Neuronal stem cell (in vitro differentiated cells): Measurements from ENCODE around the gene GPRC5C.

Experiments
- DNase-seq: peaks from one replicate; pipeline ENCODE4 v3.0.0-alpha.2; 2013; ENCODE audit warnings: low spot score
- H2AFZ ChIP-seq: one replicate; pipeline ENCODE4 v1.6.1; 2013; ENCODE audit warnings: mild to moderate bottlenecking, low read length, inconsistent platforms
- H2AK5ac ChIP-seq: 2 replicates; pipeline ENCODE4 v1.6.1; 2013; ENCODE audit warnings: low read depth, mild to moderate bottlenecking, inconsistent platforms, low read length, moderate library complexity, mixed read lengths
- H2BK120ac ChIP-seq: 2 replicates; pipeline ENCODE4 v1.6.1; 2013; ENCODE audit warnings: low read depth, mild to moderate bottlenecking, inconsistent platforms, low read length, moderate library complexity, mixed read lengths
- H2BK12ac ChIP-seq: one replicate; pipeline ENCODE4 v1.6.1; 2013; ENCODE audit warnings: low read length, inconsistent platforms
- H2BK15ac ChIP-seq: 2 replicates; pipeline ENCODE4 v1.6.1; 2013; ENCODE audit warnings: mild to moderate bottlenecking, low read length, inconsistent platforms, mixed read lengths
- H2BK5ac ChIP-seq: one replicate; pipeline ENCODE4 v1.6.1; 2013; ENCODE audit warnings: inconsistent platforms, mild to moderate bottlenecking, low read length, moderate library complexity
- H3K14ac ChIP-seq: one replicate; pipeline ENCODE4 v1.6.1; 2013; ENCODE audit warnings: low read length, inconsistent platforms
- H3K18ac ChIP-seq: 2 replicates; pipeline ENCODE4 v1.6.1; 2013; ENCODE audit warnings: low read length, inconsistent platforms
- H3K23ac ChIP-seq: 2 replicates; pipeline ENCODE4 v1.6.1; 2013; ENCODE audit warnings: low read depth, mild to moderate bottlenecking, mixed read lengths, low read length, inconsistent platforms; ENCODE audit not compliant: poor library complexity
- H3K27ac ChIP-seq: replicated peaks from 3 replicates; pipeline ENCODE4 v1.5.1; 2013; ENCODE audit warnings: low read length, inconsistent platforms
- H3K27me3 ChIP-seq, 3 experiments: 2 replicates each; pipeline ENCODE4 v1.6.1; 2013; ENCODE audit warnings: low read length in 3 of 3, mild to moderate bottlenecking in 2 of 3, inconsistent platforms in 1 of 3, low read depth in 1 of 3, mixed read lengths in 1 of 3, moderate library complexity in 1 of 3; ENCODE audit not compliant: control insufficient read depth in 3 of 3, insufficient read depth in 3 of 3
- H3K36me3 ChIP-seq, 2 donors: replicated peaks in 1 of 2; 2 replicates each; pipeline ENCODE4 v1.6.1; 2013; ENCODE audit warnings: low read length in 2 of 2; ENCODE audit not compliant: control insufficient read depth in 2 of 2, insufficient read depth in 2 of 2
- H3K4ac ChIP-seq: 2 replicates; pipeline ENCODE4 v1.6.1; 2013; ENCODE audit warnings: inconsistent platforms, mild to moderate bottlenecking, low read length, moderate library complexity
- H3K4me1 ChIP-seq, 2 donors: 1 replicate in 1 of 2; 2 replicates in 1 of 2; pipeline ENCODE4 v1.6.1; 2013; ENCODE audit warnings: low read length in 2 of 2, low read depth in 1 of 2; ENCODE audit not compliant: control insufficient read depth in 2 of 2, insufficient read depth in 1 of 2
- H3K4me2 ChIP-seq: one replicate; pipeline ENCODE4 v1.6.1; 2013; ENCODE audit warnings: mild to moderate bottlenecking, low read length, inconsistent platforms; ENCODE audit not compliant: insufficient read depth, poor library complexity, severe bottlenecking
- H3K4me3 ChIP-seq, 2 donors: 2 replicates each; pipeline ENCODE4 v1.5.1; 2013; ENCODE audit warnings: low read length in 2 of 2, mild to moderate bottlenecking in 2 of 2, inconsistent platforms in 1 of 2, moderate library complexity in 1 of 2
- H3K79me1 ChIP-seq: one replicate; pipeline ENCODE4 v1.6.1; 2013; ENCODE audit warnings: low read depth, mild to moderate bottlenecking, inconsistent platforms, low read length, moderate library complexity
- H3K9ac ChIP-seq: one replicate; pipeline ENCODE4 v1.6.1; 2013; ENCODE audit warnings: mild to moderate bottlenecking, low read depth, low read length, inconsistent platforms; ENCODE audit not compliant: poor library complexity
- H3K9me3 ChIP-seq, 2 donors: replicated peaks in 1 of 2; 2 replicates each; pipeline versions ENCODE3 to v1.6.1; 2013; ENCODE audit warnings: low read length in 2 of 2, mild to moderate bottlenecking in 2 of 2, inconsistent platforms in 1 of 2, low read depth in 1 of 2, mixed read lengths in 1 of 2, moderate library complexity in 1 of 2; ENCODE audit not compliant: control insufficient read depth in 2 of 2, insufficient read depth in 1 of 2
- H4K8ac ChIP-seq: one replicate; pipeline ENCODE4 v1.6.1; 2013; ENCODE audit warnings: low read depth, mild to moderate bottlenecking, inconsistent platforms, low read length, moderate library complexity
- H4K91ac ChIP-seq: one replicate; pipeline ENCODE4 v1.6.1; 2013; ENCODE audit warnings: low read length, low read depth, mild to moderate bottlenecking, inconsistent platforms; ENCODE audit not compliant: poor library complexity
- WGBS, 2 donors: extraction: QIAGEN DNeasy Blood & Tissue Kit; methylation state at CpG; one replicate each; pipeline ENCODE4 v1.1.7; 2013; ENCODE audit warnings: missing lambda C conversion rate in 2 of 2, mixed read lengths in 1 of 2; ENCODE audit not compliant: insufficient read length in 2 of 2, insufficient replicate concordance in 1 of 2; ENCODE audit errors: extremely low coverage in 2 of 2; 5-methylcytosine and 5-hydroxymethylcytosine counted together

Gene GPRC5C

DNA sequence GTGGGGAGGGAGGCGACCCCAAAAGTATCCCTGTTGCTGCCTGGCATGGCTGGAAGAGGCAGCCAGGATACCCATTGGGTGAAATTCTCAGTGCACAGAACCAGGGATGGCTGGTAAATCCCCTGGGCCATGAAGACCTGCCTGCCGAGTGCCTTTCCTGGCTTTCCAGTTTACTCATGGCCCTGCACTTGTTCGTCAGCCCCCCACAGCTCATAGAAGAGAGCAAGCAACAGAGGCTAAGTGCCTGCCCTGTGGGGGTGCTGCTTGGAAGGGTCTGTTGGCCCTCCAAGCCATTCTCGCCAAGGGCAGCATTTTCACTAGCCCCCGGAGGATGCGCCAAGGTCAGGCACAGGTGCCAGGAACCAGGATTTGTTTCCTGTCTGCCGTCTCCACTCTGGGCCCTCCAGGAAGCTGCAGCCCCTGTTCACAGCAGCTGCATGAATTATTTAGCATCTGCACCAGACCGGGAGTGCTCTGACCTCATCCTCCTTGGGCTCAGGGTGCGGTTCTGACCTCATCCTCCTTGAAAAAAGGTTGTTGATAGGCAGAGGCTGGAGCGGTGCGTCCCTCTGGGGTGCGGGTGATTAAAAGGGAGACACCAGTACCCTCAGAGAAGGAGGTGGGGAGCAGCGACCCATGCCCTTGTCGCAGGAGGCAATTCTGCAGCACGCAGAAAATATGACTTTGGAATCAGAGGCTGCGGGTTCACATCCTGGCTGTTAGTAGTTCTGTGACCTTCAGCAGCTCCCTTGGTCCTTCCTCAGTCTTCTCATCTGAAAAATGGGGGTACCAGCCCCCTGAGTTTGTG lies 20.3 kb downstream of the GPRC5C start:
- H3K18ac ChIP-seq = peak overlapping the region; percentile 15
- H3K36me3 ChIP-seq = peaks cover 0 to 5% of the 10 kb centered on the region in 2 donors
- no peak overlapping the region for H2AK5ac ChIP-seq
- H2AFZ ChIP-seq = peak overlapping the region; percentile 58
- H3K4me1 ChIP-seq = peaks cover 18 to 22% of the 10 kb centered on the region in 2 donors
- no peak for DNase-seq
- no peak overlapping the region for H2BK12ac ChIP-seq
- H3K27ac ChIP-seq = no peak overlapping the region
- no peak overlapping the region for H2BK120ac ChIP-seq
- H2BK15ac ChIP-seq = peak overlapping the region; percentile 8
- no peak overlapping the region for H3K23ac ChIP-seq
- H3K4ac ChIP-seq = no peak overlapping the region
- H3K4me3 ChIP-seq = no peak overlapping the region
- H4K91ac ChIP-seq = no peak overlapping the region
- H3K9ac ChIP-seq = no peak overlapping the region
- peaks cover 0 to 32% (median 14%) of the 10 kb centered on the region in 3 experiments for H3K27me3 ChIP-seq
- no peak overlapping the region for H4K8ac ChIP-seq
- no peak overlapping the region for H3K14ac ChIP-seq
- no peaks in the 10 kb centered on the region for H3K9me3 ChIP-seq
- no peak overlapping the region for H2BK5ac ChIP-seq
- WGBS, 2 donors = no CpG with 5 or more reads among the region's 16 CpGs
- no peak overlapping the region for H3K4me2 ChIP-seq
- peaks cover 2% of the 10 kb centered on the region for H3K79me1 ChIP-seq

DNA sequence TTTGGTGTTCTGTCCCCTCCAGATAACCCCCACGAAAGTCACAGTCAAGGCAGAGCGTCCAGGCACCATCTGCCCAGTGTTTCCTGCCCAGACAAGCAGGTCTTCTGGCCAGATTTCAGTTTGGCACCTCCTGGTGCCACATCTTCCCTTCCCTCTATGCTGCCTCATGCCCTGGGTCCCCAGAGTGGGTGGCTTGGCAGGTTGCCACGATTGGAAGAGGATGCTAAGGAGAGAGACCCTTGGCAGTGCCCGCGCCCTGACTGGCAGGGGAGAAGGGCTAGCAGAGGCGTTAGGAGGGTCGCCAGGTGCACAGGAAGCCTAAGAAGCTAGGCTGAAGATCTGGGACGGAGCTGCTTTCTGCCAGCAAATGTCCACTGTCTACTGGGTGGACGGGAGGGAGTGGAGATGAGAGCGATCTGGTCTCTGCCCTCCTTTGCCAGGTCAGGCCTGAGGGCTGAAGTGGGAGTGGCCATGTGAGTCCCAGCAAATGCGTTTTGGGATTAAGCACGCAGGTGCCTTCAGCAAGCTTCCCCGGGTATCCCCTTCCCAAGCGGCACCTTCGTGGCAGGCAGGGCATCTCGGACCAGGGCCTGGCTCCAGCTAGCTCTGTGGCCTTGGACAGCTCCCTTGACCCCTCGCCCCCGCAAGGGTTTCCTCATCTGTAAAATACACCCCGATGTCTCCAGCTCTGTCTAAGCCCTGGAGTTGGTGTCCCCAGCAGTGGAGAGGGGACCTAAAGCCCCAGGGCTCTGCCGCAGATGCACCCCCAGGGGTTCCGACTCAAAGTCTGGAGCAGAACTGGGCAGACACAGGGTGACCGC lies 21.2 kb downstream of the GPRC5C start:
- H2AFZ ChIP-seq = peak overlapping the region; percentile 66
- no peaks in the 10 kb centered on the region for H3K9me3 ChIP-seq
- H4K91ac ChIP-seq = peak overlapping the region; percentile 59
- peak overlapping the region; percentile 78 for H3K4me2 ChIP-seq
- H3K14ac ChIP-seq = peak overlapping the region; percentile 58
- no peak overlapping the region for H3K4ac ChIP-seq
- H2BK120ac ChIP-seq = peak overlapping the region; percentile 83
- H3K9ac ChIP-seq = no peak overlapping the region
- peaks cover 0 to 3% of the 10 kb centered on the region in 2 donors for H3K36me3 ChIP-seq
- no peak overlapping the region for H3K27ac ChIP-seq
- peak overlapping the region; percentile 98 for H3K18ac ChIP-seq
- peak overlapping the region; percentile 83 for H2BK15ac ChIP-seq
- peak overlapping the region; percentile 93 for H2BK5ac ChIP-seq
- no peak overlapping the region for H4K8ac ChIP-seq
- H3K79me1 ChIP-seq = no peaks in the 10 kb centered on the region
- H3K27me3 ChIP-seq = peaks cover 0 to 32% (median 16%) of the 10 kb centered on the region in 3 experiments
- no peak overlapping the region for H3K23ac ChIP-seq
- peak overlapping the region; percentile 53 for H2AK5ac ChIP-seq
- H3K4me3 ChIP-seq = peak overlapping the region in 1 of 2 donors; percentile 69
- no peak for DNase-seq
- peaks cover 18 to 22% of the 10 kb centered on the region in 2 donors for H3K4me1 ChIP-seq
- peak overlapping the region; percentile 88 for H2BK12ac ChIP-seq
- no CpG with 5 or more reads among the region's 22 CpGs for WGBS, 2 donors

DNA sequence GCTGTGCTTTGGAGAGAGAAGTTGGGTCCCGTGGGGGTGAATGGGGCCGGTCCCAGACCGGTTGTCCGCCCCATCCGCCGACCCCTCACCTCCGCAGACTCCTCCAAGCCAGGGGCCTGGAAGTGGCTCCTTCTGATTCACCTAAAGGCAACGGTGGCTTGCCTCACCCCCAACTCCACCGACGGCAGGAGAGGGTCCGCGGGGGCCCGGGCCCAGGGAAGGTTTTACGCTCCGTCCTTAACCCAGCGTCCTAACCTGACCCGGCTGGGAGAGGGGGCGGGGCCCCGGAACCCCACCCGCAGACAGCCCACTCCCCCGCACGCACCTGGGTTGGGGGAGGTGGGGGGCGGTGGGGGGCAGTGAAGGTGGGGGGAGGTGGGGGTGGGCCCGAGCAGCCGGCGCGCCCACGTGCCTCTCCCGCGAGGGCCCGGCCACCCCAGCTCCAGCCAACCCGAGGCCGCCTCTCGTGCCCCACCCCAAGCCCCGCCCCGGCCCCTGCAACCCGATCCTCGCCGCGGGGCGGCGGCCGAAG lies 21.8 kb downstream of the GPRC5C start:
- H3K4me3 ChIP-seq = peak overlapping the region in 1 of 2 donors; percentile 69
- H3K14ac ChIP-seq = peak overlapping the region; percentile 58

More for the DNA sequence above, 21.8 kb downstream of the GPRC5C start:
- peak overlapping the region; percentile 98 for H3K18ac ChIP-seq
- H2AFZ ChIP-seq = peak overlapping the region; percentile 100
- H3K79me1 ChIP-seq = no peaks in the 10 kb centered on the region
- H4K8ac ChIP-seq = no peak overlapping the region
- peaks cover 0 to 32% (median 16%) of the 10 kb centered on the region in 3 experiments for H3K27me3 ChIP-seq
- peak overlapping the region; percentile 53 for H2AK5ac ChIP-seq
- no peak overlapping the region for H3K23ac ChIP-seq
- peaks cover 0 to 3% of the 10 kb centered on the region in 2 donors for H3K36me3 ChIP-seq
- no peak for DNase-seq
- peaks cover 18 to 22% of the 10 kb centered on the region in 2 donors for H3K4me1 ChIP-seq
- H3K9me3 ChIP-seq = no peaks in the 10 kb centered on the region
- peak overlapping the region; percentile 93 for H2BK5ac ChIP-seq
- H3K4me2 ChIP-seq = peak overlapping the region; percentile 78
- H2BK15ac ChIP-seq = peak overlapping the region; percentile 83
- WGBS, 2 donors = no CpG with 5 or more reads among the region's 43 CpGs
- H2BK12ac ChIP-seq = peak overlapping the region; percentile 88
- peak overlapping the region; percentile 83 for H2BK120ac ChIP-seq
- H3K9ac ChIP-seq = peak overlapping the region; percentile 72
- peak overlapping the region; percentile 59 for H4K91ac ChIP-seq
- no peak overlapping the region for H3K27ac ChIP-seq
- H3K4ac ChIP-seq = no peak overlapping the region
